ENCODE measurements around the gene TXNDC8. TPM values are rescaled to one million over a fixed set of nuclear protein-coding genes. Genes with fewer than 3 reads are reported as not detected.

Gene TXNDC8
- total RNA-seq, 1 donor: not detected

DNA sequence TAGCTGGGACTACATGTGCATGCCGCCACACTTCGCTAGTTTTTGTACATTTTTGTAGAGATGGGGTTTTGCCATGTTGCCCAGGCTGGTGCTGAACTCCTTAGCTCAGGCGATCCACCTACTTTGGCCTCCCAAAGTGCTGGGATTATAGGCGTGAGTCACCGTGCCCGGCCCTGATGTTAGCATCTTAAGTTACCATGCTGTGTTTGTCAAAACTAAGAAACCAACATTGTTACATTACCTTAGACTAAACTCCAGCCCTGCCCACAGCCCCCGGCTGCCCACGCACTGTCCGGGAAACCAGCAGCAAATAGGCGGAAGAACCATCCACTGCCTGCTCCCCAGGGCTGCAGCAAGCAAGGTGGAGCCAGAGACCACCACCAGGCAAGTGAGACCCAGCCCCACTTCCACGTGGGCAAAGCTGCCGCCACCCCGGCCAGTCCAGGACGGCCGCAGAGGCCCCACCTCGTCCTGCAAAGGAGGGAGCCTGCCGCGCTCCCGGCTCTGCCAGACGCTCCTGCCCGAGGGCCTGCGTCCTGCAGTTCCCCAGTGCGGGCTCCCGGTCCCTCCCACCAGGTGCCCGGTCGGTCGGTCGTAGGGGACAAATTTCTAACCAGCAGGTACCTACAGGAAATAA lies 45.6 kb downstream of the TXNDC8 start:
- Histone ChIP-seq H3K9me3 (ENCODE audit: low read depth, low read length) (no peaks in the 10 kb centered on the region), H3K27ac (ENCODE audit: low read depth, low read length) (no peak overlapping the region), H3K4me3 (ENCODE audit: insufficient read depth, low read length) (no peak overlapping the region), H3K4me1 (ENCODE audit: insufficient read depth, low read length) (no peaks in the 10 kb centered on the region), H2AFZ (ENCODE audit: low read length) (no peak overlapping the region), H4K20me1 (ENCODE audit: insufficient read depth, low read length) (no peaks in the 10 kb centered on the region), H3K27me3 (ENCODE audit: insufficient read depth, low read length) (no peaks in the 10 kb centered on the region), H3K36me3 (ENCODE audit: insufficient read depth, low read length) (no peaks in the 10 kb centered on the region), H3K79me2 (ENCODE audit: insufficient read depth, low read length) (no peaks in the 10 kb centered on the region), H3K4me2 (ENCODE audit: insufficient read depth, low read length) (no peak overlapping the region)
- TF ChIP-seq, protein P1, sequence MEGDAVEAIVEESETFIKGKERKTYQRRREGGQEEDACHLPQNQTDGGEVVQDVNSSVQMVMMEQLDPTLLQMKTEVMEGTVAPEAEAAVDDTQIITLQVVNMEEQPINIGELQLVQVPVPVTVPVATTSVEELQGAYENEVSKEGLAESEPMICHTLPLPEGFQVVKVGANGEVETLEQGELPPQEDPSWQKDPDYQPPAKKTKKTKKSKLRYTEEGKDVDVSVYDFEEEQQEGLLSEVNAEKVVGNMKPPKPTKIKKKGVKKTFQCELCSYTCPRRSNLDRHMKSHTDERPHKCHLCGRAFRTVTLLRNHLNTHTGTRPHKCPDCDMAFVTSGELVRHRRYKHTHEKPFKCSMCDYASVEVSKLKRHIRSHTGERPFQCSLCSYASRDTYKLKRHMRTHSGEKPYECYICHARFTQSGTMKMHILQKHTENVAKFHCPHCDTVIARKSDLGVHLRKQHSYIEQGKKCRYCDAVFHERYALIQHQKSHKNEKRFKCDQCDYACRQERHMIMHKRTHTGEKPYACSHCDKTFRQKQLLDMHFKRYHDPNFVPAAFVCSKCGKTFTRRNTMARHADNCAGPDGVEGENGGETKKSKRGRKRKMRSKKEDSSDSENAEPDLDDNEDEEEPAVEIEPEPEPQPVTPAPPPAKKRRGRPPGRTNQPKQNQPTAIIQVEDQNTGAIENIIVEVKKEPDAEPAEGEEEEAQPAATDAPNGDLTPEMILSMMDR (IDR thresholded peaks at IDR 0.05; ENCODE audit: extremely low read depth, low read depth, low read length): no peak
- DNase-seq (ENCODE audit: insufficient read length, low spot score, missing footprints): no peak

DNA sequence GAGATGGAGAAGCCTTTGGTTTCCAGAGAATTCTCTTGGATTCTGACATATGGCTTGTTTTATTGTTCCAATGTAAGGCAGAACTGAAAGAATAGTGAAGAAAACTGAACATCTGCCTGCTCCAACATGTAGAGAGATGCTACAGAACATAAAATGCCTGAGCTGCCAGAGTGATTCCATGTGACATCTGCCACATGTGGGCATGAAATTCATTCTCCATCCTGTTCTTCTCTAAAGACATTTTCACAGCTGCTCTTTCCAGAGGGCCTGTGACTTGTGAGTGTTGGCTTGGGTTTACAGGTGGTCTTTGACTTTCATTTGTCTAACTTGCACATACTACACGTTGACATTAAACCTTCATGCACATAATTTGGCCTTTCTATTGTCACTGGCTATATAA lies 47.7 kb downstream of the TXNDC8 start:
- no peaks in the 10 kb centered on the region for H3K27me3 ChIP-seq (ENCODE audit: insufficient read depth, low read length)
- no peaks in the 10 kb centered on the region for H4K20me1 ChIP-seq (ENCODE audit: insufficient read depth, low read length)
- H3K27ac ChIP-seq (ENCODE audit: low read depth, low read length): no peak overlapping the region
- H2AFZ ChIP-seq (ENCODE audit: low read length): no peak overlapping the region
- no peak for DNase-seq (ENCODE audit: insufficient read length, low spot score, missing footprints)
- TF ChIP-seq, protein P1 (IDR thresholded peaks at IDR 0.05; ENCODE audit: extremely low read depth, low read depth, low read length): no peak
- no peak overlapping the region for H3K4me3 ChIP-seq (ENCODE audit: insufficient read depth, low read length)
- no peaks in the 10 kb centered on the region for H3K36me3 ChIP-seq (ENCODE audit: insufficient read depth, low read length)
- no peaks in the 10 kb centered on the region for H3K4me1 ChIP-seq (ENCODE audit: insufficient read depth, low read length)
- H3K79me2 ChIP-seq (ENCODE audit: insufficient read depth, low read length): no peaks in the 10 kb centered on the region
- H3K9me3 ChIP-seq (ENCODE audit: low read depth, low read length): no peaks in the 10 kb centered on the region
- H3K4me2 ChIP-seq (ENCODE audit: insufficient read depth, low read length): no peak overlapping the region

DNA sequence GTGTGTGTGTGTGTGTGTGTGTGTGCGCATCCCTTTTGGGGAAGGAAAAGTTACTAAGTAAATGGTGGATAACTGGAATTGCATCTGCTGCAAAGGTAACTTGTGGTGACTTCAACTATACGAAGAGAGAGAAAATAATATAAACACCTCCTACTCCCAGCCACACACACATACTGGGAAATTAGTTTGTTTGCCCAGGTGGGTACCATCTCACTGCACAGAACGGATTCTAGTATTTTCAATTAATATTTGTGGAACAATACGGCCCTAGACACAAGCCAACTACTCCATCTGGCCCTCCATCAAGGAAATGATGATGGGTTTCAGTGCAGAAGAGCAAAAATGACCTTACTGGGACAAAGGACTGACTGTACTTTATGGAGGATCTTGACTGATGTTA lies 49.2 kb downstream of the TXNDC8 start:
- no peak overlapping the region for H3K27ac ChIP-seq (ENCODE audit: low read depth, low read length)

DNA sequence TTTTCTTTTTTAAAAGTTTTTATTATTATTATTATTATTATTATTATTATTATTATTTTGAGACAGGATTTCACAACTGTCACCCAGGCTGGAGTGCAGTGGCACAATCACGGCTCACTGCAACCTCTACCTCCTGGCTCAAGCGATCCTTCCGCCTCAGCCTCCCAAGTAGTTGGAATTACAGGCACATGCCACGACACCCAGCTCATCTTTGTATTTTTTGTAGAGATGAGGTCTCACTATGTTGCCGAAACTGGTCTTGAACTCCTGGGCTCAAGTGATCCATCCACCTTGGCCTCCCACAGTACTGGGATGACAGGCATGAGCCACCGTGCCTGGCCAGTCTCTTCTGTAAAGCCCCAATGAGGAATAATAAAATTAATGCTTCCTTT lies 50.4 kb downstream of the TXNDC8 start:
- DNase-seq (ENCODE audit: insufficient read length, low spot score, missing footprints): no peak
- no peak overlapping the region for H3K27ac ChIP-seq (ENCODE audit: low read depth, low read length)
- no peaks in the 10 kb centered on the region for H3K4me1 ChIP-seq (ENCODE audit: insufficient read depth, low read length)
- no peak overlapping the region for H3K4me3 ChIP-seq (ENCODE audit: insufficient read depth, low read length)
- no peak overlapping the region for H2AFZ ChIP-seq (ENCODE audit: low read length)
- H3K79me2 ChIP-seq (ENCODE audit: insufficient read depth, low read length): no peaks in the 10 kb centered on the region
- H4K20me1 ChIP-seq (ENCODE audit: insufficient read depth, low read length): no peaks in the 10 kb centered on the region
- no peaks in the 10 kb centered on the region for H3K9me3 ChIP-seq (ENCODE audit: low read depth, low read length)
- no peaks in the 10 kb centered on the region for H3K36me3 ChIP-seq (ENCODE audit: insufficient read depth, low read length)
- H3K27me3 ChIP-seq (ENCODE audit: insufficient read depth, low read length): no peaks in the 10 kb centered on the region
- H3K4me2 ChIP-seq (ENCODE audit: insufficient read depth, low read length): no peak overlapping the region
- TF ChIP-seq, protein P1 (IDR thresholded peaks at IDR 0.05; ENCODE audit: extremely low read depth, low read depth, low read length): no peak

More for the DNA sequence above, 49.2 kb downstream of the TXNDC8 start:
- Histone ChIP-seq H3K4me3 (ENCODE audit: insufficient read depth, low read length) (no peak overlapping the region), H2AFZ (ENCODE audit: low read length) (no peak overlapping the region), H3K36me3 (ENCODE audit: insufficient read depth, low read length) (no peaks in the 10 kb centered on the region), H3K27me3 (ENCODE audit: insufficient read depth, low read length) (no peaks in the 10 kb centered on the region), H3K9me3 (ENCODE audit: low read depth, low read length) (no peaks in the 10 kb centered on the region), H3K4me2 (ENCODE audit: insufficient read depth, low read length) (no peak overlapping the region), H3K79me2 (ENCODE audit: insufficient read depth, low read length) (no peaks in the 10 kb centered on the region), H3K4me1 (ENCODE audit: insufficient read depth, low read length) (no peaks in the 10 kb centered on the region), H4K20me1 (ENCODE audit: insufficient read depth, low read length) (no peaks in the 10 kb centered on the region)
- TF ChIP-seq, protein P1 (IDR thresholded peaks at IDR 0.05; ENCODE audit: extremely low read depth, low read depth, low read length): no peak
- DNase-seq (ENCODE audit: insufficient read length, low spot score, missing footprints): no peak
